HUDEP-2 (cell line): ENCODE data around the gene GRIFIN.

Experiments
- DNase-seq, 76 experiments: peaks; one replicate each; lab custom pipeline; 2025; ENCODE audit not compliant: unreplicated experiment in 76 of 76; lab: John Stamatoyannopoulos, UW

The GRIFIN gene

DNA sequence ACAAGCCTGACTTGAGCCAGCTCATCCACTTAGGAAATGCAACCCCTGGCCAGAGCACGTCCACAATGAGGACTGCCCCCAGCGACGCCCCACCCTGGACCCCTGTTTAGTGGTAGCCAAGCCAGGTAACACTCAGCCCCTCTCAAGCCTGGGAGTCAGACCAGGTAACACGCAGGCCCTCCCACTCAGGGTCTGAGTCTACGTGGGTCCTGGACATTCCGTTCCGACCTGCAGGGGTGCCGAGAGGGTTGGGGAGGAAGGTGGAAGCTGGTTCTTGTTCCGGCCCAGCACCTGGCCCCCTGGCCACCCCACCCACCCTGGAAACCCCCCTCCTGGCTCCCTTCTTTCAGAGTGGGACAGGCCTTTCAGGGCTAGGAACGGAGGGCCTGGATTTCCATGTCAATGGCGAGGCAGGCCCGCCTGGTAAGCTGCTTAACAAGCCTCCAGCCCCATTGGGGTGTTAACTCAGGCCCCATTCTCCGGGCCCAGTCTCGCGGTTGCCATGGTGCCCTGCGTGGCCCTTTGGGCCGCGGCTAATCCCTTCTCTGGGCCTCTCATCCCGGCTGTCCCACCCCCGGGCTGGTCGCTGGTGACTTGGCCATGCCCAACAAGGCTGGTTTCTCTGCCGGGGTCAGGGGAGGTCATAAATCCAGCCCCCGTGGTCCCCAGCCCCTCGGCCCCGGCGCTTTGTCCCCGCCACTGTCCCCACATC is 23.7 kb upstream of the GRIFIN start:
- no peak for DNase-seq

DNA sequence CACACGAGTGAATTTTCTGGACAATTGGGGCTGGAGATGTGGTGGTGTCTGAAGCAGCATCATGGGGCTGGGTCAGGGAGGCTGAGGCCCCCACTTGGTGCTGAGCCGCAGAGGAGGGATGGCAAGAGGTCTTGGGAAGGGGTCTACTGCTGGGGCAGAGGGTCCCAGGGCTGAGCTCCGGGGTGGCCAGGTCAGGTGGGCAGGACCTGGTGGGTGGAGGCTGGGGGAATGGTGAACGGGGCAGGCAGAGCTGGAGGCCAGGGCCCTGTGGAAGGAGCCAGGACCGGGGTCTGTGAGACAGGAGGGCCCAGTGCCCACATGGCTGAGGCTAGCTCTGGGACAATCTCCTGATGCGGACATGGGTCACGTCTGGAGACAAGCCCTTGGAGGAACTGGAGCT is 23.0 kb upstream of the GRIFIN start:
- no peak for DNase-seq

DNA sequence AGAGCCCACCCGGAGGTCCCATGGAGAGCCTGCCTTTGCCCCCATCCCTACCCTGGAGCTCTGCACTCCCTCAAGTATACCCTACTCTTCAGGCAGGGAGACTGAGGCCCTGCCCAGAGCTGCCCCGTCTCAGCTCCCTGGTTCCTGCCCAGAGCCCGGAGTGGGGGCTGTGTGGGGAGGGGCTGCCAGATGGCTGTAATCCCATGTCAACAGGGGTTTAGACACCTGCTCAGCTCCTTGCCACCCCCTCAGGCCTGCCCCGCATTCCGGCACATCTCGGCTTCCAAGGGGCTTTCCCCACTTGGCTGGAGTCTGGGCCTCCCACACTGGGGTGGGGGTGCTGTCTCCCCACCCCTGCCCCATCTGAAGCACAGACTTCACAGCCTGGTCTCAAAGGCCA is 22.5 kb upstream of the GRIFIN start:
- no peak for DNase-seq

DNA sequence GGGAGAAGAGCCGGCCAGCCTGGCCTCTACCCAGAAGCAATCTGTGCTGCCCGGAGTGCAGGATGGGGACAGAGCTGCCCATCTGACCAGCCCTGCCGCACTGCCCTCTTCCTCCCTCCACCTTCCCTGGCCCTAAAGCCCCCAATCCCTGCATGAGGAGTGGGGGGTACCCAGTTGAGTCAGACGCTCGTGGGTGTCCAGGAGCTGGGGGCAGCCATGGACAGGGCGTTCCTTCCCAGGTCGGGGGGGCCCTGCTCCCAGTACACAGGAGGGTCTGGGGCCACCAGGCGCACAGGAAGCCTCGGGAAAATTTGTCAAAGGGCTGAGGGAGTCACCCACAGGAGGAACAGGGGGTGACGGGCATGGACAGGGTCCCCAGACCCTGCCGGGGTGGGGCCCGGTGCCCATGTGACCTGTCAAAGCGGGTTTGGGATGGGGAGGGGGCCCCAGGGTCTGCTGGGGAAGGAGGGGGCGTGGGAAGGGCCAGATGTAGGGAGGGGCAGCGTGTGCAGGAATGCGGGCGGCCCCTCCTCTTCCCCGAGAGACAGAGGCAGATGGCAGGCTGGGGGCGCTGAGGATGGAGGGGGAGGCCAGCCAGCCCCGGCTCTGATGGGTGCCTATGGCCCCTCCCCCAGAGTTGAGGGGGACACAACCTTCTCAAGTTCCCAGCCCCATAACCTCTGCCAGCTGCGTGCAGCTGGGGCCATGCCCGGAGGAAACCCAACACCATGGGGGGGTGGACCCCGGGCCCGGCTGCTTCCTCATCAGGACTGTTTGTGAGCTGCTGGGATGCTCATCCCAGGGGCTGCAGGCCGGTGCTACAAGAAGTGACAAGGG is 21.5 kb upstream of the GRIFIN start:
- no peak for DNase-seq

DNA sequence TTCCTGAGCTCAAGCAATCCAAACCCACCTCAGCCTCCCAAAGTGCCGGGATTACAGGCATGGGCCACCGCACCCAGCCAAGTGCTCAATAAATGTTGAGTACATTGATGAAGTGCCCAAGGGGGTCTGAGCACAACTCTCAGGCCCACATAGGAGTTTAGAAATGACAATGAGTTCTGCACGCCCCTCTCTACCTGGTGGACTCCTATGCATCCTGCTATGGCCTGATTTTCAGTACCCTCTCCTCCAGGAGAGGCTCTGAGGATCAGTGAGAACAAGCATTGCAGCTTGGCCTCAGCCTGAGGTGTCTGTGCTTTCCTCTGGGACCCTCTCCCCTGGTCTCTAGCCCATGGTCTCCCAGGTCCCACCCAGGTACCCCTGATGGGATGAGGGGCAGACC is 20.9 kb upstream of the GRIFIN start:
- no peak for DNase-seq

DNA sequence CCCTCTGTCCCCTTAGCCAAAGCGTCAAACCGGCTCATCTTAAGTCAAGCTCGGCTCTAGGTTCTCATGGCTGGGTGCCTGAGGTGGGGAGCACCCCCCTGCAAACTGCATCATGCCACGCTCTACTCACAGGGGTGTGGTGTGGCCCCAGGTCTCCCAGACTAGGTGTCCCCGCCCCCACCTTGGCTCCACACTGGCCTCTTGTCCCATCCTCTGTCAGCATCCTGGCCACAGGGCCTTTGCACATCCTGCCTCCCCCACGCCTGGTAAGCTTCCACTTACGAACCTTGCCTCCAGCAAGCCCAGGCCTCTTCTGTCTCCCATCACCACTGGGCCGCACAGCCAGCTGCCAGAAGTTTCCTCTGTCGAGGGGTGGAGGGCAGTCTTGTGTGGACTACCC is 20.2 kb upstream of the GRIFIN start:
- no peak for DNase-seq

DNA sequence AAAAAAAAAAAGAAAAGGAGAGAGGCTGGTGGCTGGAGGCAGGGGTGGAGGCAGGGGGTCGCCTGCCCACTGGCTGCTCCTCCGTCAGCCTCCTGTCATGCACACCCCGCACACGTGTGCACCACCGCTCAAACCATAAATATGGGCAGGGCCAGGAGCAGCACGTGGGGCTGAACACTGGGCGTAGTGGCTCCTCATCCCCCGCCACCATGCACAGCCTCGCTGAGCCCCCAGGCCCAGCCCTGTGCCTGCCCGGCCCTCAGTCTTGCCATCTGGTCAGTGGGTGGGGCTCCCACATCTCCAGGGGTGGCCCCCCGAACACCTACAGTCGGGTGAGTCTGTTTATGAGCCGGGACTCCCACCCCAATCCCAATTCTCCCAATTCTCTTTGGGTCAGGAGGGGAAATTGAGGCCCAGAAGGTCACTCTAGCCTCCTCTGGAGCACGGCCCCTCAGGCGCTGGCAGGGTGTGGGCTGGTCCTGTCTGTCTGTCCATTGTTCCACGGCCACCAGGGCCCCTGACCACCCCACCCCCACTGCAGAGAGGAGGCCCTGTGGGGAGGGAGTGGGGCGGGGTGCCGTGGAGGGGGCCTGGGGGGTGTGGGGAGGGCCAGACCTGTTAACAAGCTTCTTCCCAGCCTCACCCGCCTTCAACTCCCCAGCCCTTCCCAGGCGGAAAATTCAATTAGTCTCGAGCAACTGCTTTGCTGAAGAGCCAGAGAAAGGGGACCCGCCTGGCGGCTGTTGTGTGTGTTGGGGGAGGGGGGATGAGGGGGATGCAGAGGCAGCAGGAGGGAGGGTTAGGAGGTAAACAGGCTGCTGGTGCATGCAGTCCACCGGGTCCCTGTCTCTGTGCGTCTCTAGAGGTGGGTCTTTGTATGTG is 19.5 kb upstream of the GRIFIN start:
- no peak for DNase-seq

DNA sequence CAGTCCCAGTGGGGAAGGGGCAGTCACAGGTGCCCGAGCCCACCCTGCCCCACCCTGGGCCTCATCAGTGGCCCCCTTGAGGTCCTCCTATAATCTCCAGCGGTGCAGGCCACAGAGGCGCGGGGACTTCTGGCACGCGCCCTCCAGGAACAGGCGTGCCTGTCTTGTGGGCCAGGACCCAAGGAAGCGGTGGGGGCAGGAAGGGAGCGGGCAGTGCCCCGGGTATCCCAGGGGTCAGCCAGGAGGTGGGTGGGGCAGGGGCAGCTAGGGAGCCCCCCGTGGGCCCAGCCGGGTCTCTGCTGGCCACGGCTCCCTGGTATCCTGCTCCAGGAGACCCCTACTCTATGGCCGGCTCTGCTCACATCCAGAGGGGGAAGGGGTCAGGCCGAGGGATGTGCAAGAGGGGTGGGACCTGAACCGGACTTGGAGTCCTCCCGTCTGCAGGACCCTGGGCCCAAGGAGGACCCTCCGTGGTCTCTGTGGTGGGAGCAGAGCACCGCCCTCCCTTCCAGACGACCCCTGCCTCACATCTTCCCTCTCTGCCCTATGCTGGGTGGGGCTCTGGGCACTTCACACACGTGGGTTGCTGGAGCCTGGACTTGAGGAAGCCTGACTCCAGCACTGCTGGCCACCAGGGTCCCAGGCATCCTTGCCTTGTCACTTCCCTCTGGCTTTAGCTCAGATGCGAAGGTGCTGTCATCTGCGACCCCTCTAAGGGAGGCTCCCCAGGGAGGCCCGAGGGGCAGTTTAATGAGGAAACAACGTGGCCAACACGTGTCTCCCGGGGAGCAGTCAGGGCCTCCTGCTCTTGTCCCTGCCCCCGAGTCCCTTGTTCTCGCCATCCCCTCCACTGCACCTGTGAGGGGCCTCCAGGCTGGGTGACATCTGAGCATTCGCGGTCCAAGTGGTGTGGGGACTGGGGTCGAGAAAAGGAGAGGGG is 18.3 kb upstream of the GRIFIN start:
- no peak for DNase-seq

DNA sequence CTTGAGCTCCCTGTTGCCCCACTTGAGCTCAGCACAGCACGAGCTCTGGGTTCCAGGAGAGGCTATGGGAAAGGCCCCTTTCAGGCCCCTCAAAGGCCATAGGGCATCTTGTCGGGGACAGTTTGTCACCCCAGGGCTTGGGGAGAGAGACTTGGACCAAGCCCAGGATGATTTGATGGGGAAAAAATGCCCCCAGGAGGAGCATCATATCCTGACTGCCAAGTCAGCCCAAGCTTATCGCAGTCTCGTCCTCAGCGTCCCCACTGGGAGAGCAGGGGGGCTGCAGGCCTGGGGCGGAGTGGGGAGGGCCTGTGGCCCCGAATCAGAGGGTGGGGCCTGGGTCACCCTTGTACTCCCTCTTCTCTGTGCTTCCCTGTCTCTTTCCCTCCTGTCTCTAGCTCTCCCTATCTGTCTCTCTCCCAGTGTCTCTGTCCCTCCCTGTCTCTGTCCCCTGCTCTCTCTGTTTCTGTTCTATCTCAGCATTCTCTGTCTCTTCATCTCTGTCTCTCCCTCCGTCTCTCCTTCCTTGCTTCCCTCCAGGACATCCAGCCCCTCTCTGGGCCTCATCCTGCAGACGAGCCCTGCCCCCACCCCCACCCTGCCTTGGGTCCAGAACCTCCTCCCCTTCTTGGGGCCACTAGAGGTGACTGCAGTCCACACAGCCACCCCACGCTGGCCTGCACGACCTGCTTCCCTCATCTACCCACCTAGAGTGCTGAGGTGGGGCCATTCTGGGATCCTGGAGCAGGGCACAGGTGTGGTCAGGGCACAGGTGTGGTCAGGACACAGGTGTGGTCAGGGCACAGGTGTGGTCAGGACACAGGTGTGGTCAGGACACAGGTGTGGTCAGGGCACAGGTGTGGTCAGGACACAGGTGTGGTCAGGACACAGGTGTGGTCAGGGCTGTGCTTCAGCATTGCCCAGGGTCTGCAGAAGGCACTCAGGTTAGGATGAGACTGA is 17.3 kb upstream of the GRIFIN start:
- DNase-seq = no peak

DNA sequence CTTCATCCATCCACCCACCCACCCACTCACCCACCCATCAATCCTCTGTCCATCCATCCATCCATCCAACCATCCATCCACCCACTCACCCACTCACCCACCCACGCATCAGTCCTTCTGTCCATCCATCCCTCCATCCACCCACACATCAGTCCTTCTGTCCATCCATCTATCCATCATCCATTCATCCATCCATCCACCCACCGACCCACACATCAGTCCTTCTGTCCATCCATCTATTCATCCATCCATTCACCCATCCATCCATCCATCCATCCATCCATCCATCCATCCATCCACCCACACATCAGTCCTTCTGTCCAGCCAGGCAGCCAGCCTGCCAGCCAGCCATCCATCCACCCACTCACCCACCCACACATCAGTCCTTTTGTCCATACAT is 15.8 kb upstream of the GRIFIN start:
- no peak for DNase-seq

DNA sequence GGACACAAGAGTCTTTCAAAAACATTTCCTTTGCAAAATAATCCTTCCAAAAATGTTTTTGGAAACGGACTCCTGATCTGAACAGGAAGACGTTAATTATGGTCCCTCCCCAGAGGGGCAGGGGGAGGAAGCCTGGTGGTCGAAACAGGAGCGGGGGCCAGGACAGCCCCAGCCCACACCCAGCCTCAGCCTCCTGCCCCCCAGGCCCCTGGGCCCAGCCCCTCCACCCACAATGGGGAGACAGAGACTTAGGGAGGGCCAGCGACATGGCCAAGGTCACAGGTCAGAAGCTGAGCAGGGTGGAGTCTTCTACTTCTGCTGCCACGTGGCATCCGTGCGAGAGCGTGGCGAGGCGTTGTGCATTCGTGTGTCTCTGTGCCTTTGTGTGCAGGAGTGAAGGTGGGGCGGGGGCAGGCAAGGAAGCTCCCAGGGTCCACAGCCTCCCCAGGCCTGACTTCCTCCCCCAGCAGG is 14.0 kb upstream of the GRIFIN start:
- no peak for DNase-seq

DNA sequence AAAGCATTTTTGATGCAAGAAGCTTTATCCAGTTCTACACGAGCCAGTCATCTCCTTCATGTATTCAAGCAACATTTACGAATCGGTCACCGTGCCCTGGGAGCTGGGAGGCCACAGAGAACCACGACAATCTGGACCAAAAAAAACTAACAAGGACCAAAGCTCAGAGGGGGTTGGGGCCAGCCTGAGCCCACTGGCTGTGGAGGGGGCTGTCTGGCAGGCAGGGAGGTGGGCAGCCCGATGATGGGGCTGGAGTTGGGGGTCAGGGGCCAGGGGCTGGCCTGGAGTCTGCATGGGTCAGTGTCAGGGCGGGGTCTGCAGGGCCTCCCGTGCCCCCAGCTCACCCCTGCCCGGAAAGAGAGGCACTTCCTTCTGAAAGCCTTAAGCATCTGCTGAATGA is 12.5 kb upstream of the GRIFIN start:
- DNase-seq = no peak

DNA sequence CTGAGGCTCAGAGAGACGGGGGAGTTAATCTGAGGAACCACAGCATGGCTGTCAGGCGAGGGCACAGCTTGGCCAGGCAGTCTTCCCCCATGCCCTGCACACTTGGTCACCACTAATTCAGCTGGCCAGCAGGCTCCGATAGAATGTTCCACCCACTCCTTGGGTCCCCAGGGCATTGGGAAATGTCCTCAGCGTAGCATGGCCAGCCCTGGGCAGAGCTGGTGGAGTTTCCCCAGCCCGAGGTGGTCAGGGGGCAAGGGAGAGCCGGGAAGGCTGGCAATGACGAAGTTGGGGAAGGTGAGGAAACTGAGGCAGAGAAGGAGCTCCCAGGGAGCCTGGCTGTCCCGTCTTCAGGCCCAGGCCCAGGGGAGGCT is 12.1 kb upstream of the GRIFIN start:
- DNase-seq = no peak

DNA sequence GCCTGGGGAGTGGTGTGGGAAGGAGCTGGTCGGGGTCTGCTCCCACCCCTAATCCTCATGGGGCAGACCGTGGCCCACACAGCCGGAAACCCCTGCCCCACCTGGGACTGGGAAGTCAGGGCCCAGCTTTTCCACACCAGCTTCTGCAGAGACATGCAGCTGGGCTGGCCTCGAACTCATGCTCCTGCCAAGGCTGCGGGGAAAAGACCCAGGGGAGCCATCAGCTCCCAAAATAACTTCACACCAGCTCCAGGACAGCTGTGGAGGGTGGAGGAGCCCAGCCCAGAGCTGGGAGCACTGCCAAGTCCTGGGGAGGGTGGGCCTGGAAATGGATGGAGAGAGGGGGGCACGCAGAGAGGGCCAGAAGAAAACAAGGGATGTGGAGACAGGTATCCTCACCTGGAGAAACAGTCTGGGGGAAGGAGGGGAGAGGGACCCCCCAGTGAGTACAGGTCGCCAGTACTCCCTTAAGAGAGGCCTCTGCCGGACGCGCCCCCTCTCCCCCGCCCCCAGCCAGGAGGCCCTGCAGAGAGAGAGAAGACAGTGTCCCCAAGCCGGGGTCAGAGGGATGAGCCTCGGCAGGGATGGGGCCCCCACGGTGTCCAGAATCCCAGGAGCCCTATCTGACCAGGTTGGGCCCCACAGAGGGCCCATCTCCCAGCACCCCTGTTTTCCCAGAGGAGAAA is 11.5 kb upstream of the GRIFIN start:
- DNase-seq = no peak

DNA sequence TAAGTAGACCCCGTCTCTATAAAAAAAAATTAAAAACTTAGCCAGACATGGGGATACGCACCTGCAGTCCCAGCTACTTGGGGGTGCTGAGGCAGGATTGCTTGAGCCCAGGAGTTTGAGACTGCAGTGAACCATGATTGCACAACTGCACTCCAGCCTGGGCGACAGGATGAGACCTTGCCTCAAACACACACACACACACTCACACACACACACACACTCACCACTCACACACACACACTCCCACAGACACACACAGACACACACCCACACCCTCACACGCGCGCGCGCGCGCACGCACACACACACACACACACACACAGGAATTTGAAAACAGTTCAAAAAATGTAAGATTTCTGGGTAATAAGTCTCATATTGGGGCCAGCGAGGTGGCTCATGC is 8.7 kb upstream of the GRIFIN start:
- no peak for DNase-seq

DNA sequence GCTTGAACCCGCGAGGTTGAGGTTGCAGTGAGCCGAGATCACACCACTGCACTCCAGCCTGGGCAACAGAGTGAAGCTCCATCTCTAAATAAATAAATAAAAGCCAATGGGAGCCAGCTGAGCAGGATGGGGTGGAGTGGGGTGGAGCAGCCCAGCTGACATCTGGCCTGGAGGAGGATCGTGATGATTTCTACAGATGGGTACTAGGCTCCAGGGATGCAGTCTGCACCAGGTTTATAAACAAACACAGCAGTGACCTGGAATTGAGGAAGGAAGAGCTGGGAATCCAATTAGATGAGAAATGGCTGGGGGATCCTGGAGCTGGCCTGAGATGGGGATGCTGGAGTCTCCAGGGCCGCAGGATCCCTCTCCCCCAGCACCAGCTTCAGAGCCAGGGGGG is 7.3 kb upstream of the GRIFIN start:
- no peak for DNase-seq

DNA sequence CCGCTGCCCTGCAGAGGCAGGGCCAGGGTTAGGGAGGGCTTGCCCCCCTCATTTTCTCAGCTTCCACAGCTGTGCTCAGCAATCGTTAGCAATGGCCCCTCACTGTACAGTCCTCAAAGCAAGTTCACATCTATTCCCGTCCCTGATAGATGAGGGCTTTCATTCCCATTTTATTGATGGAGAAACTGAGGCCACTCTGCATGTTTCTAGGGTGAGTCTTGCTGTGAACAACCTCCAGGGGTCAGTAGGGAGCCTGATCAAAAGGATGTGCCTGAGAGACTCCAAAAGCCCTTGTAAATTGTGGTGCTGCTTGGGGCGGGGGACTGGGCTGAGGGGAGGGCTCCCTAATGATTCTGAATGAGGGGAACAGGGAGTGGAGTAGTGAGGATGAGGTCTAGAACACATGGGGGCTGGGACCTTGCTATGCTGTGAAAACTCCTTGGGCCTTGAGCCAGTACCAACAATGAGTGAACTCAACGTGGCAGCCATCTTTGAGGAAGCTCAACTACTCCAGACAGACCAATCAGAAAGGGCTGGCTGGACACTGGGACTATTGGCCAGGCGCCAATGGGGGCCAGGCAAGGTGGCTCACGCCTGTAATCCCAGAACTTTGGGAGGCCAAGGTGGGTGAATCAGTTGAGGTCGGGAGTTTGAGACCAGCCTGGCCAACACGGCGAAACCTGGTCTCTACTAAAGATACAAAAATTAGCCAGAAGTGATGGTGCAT is 6.7 kb upstream of the GRIFIN start:
- DNase-seq = no peak

DNA sequence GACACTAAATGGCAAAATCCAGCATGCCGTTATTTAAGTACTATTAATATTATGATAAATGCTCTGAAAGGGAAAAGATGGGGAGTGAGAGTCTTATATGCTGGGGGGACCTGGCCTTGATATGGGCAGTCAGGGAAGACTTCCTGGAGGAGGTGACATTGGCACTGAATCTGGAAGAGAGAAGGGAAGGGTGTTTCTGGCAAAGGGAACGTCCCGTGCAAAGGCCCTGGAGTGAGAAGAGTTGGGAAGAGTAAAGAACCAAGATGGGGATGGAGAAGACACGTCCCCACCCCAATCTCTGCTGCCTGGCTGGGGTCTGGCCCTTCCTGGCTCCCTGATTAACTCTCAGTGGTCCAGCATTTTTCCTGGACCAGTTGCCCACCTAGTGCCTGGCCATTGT is 5.0 kb upstream of the GRIFIN start:
- no peak for DNase-seq
